Activated naive CD8-positive, alpha-beta T cell (primary cell): ENCODE results near the gene ZNF324.

Experiments used
- H3K27ac Mint-ChIP-seq: one replicate; pipeline ENCODE4 v1.8.0; 2021; ENCODE audit warnings: mixed read lengths
- H3K27me3 Mint-ChIP-seq: one replicate; pipeline ENCODE4 v1.8.0; 2021; ENCODE audit warnings: mixed read lengths
- H3K36me3 Mint-ChIP-seq: one replicate; pipeline ENCODE4 v1.8.0; 2021; ENCODE audit warnings: mixed read lengths
- H3K4me1 Mint-ChIP-seq: one replicate; pipeline ENCODE4 v1.8.0; 2021; ENCODE audit warnings: low read depth, mixed read lengths
- H3K4me3 Mint-ChIP-seq: one replicate; pipeline ENCODE4 v1.8.0; 2021; ENCODE audit warnings: mild to moderate bottlenecking, mixed read lengths
- H3K9me3 Mint-ChIP-seq: one replicate; pipeline ENCODE4 v1.8.0; 2021; ENCODE audit warnings: low read depth, mixed read lengths

The ZNF324 gene

GRCh38 chr19:58520257-58520599 is 53.3 kb downstream of the ZNF324 start:
- Mint-ChIP-seq H3K36me3 (no peaks in the 10 kb centered on the region), H3K9me3 (no peaks in the 10 kb centered on the region), H3K4me1 (peaks cover 41% of the 10 kb centered on the region), H3K27me3 (no peaks in the 10 kb centered on the region), H3K27ac (peak overlapping the region; percentile 97), H3K4me3 (peak overlapping the region; percentile 97)

DNA sequence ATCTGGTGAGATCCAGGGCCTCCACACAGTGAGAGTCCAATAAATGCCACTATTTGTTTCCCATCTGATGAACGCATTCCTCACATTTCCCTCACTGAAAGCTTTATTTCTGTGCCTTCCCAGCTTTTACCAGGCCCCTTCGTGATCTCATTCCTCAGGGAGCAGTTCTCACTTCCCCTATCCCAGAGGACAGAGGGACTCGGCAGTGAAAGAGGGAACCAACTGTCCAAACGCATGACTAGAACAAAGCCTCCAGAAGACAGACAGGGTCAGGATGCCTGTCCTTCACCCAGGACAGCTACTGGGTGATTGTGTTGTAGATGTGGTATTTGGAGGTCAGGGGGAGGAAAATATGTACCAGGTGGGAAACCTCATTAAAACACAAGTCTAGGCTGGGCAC is 54.8 kb downstream of the ZNF324 start:
- Mint-ChIP-seq H3K4me3 (peak overlapping the region; percentile 54), H3K4me1 (peaks cover 31% of the 10 kb centered on the region), H3K27me3 (no peaks in the 10 kb centered on the region), H3K27ac (no peak overlapping the region), H3K9me3 (no peaks in the 10 kb centered on the region), H3K36me3 (no peaks in the 10 kb centered on the region)

- H3K4me1 Mint-ChIP-seq, result peaks cover 26% of the 10 kb centered on the region
- H3K4me3 Mint-ChIP-seq, result no peak overlapping the region
- no peaks in the 10 kb centered on the region for H3K27me3 Mint-ChIP-seq
- no peaks in the 10 kb centered on the region for H3K36me3 Mint-ChIP-seq
- no peaks in the 10 kb centered on the region for H3K9me3 Mint-ChIP-seq
- no peak overlapping the region for H3K27ac Mint-ChIP-seq
Measured at GRCh38 chr19:58522709-58523108, 55.8 kb downstream of the ZNF324 start.
